ENCODE measurements around the gene ZBTB5.

DNA sequence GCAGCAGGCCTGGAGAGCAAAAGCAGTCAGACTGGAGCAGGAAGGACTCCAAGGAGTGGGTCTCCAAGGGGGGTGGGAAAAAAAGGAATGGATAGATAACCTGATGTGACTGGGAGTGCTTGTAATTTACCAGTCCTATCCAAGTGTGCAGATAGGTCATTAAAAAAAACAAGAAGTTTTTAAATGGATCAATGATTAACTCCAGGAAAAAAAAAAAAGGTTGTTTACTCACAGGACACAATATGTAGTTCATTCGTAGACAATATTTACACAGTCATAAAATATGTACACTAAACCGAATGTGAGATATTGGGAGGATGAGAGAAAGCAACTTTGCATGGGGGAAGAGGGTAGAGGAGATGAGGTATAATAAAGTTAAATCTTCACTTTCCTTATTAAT, 20.4 kb downstream of the ZBTB5 start:
- TF ChIP-seq, protein P1, sequence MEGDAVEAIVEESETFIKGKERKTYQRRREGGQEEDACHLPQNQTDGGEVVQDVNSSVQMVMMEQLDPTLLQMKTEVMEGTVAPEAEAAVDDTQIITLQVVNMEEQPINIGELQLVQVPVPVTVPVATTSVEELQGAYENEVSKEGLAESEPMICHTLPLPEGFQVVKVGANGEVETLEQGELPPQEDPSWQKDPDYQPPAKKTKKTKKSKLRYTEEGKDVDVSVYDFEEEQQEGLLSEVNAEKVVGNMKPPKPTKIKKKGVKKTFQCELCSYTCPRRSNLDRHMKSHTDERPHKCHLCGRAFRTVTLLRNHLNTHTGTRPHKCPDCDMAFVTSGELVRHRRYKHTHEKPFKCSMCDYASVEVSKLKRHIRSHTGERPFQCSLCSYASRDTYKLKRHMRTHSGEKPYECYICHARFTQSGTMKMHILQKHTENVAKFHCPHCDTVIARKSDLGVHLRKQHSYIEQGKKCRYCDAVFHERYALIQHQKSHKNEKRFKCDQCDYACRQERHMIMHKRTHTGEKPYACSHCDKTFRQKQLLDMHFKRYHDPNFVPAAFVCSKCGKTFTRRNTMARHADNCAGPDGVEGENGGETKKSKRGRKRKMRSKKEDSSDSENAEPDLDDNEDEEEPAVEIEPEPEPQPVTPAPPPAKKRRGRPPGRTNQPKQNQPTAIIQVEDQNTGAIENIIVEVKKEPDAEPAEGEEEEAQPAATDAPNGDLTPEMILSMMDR (IDR thresholded peaks at IDR 0.05) = no peak
- no peak for TF ChIP-seq EP300 (IDR thresholded peaks at IDR 0.05)

Measured in ovary (tissue), 3 donors.